ENCODE measurements around the gene MRPS6. TPM values are rescaled to one million over a fixed set of nuclear protein-coding genes. Genes with fewer than 3 reads are reported as not detected.

Gene MRPS6
- total and polyA plus RNA-seq, 2 of the 13 experiments (the other 11 are each of a cell fraction or from before 2014, with no cell fraction given), result 14.2 to 26.9 TPM

DNA sequence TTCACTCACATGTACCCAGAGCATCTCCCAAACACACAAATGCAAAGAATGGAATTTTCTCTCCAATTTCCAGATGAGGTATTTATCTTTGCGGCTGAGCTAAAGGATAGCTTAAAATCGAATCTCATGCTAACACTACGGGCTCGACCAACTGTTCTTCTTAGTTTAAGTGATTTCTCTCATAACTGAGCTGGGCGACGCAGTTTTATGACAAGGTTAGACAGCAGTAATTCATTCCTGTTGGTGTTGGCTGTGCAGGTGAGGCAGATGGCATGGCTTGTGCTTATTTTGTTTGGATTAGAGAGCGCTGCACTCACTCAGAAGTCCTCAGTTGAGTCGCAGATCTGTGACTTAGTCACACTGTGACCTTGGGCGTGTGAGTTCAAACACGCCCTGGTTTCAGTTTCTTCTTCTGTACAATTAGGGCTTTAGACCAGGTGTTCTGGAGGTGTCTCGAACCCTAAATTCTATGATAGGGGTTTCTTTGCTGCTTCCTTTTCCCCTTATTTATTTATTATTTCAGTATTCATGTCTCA, 41.5 kb upstream of the MRPS6 start (continued):
- TF ChIP-seq TBX3 (IDR thresholded peaks at IDR 0.05; ENCODE audit: borderline replicate concordance), result no peak
- no peak for TF ChIP-seq ZC3H13 (CRISPR knock-in tag; IDR thresholded peaks at IDR 0.05)
- TF ChIP-seq SP5 (CRISPR knock-in tag; IDR thresholded peaks at IDR 0.05; ENCODE audit: borderline replicate concordance, low read depth), result no peak

DNA sequence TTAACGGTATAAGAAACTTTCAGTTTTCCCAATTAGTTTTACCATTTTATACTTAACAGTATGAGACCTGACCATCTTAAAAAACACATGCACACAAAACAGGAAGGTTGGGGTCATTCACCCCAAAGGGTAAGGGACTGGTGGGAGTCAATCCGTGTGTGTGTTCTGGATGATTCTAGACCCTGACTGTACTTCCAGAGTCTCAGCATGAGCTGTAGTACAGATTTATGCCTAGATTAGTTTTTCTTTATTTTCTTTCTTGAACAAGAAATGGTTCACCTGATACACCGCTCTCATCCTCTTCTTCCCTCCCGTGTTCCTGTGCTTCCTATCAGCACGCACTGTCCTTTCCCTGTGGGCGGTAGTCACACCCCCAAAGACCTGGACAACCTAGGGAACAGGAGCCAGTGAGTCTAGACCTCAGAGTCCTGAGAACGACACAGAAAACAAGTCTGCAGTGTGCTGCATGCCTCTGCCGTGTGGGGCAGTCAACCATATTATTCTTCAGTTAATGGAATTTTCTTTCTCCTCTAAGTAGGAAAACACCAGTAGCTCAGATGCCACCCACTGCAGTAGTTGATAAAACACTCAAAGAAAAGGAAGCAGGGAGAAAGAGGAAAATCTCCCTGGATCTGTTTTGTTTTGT, 38.9 kb upstream of the MRPS6 start:
- in situ Hi-C loops (cut with HindIII; ENCODE audit: extremely low pct_ligation_motif_present, low pct_unique_long_range_greater_than_20kb) (no loop called here), intact Hi-C loops (cut with micrococcal nuclease; ENCODE audit: unreplicated experiment) (no loop called here)
- H2AFZ ChIP-seq (ENCODE audit: low read length), result no peak overlapping the region
- ChIA-PET POLR2A (interaction anchor here (0.7 kb wide), 1 partner anchor 10 kb away, joined by 3 read pairs; no protein-coding TSS in a partner anchor), CTCF (ENCODE audit: low intra/inter-chr PET ratio, low total read pairs) (no interaction called here)
- H3K4me1 ChIP-seq (ENCODE audit: insufficient read depth, low read length), result peaks cover 56% of the 10 kb centered on the region
- H3K79me2 ChIP-seq (ENCODE audit: insufficient read depth, low read length), result no peaks in the 10 kb centered on the region
- 13% methylated on average over 8 of the region's 8 CpGs for WGBS (ENCODE audit: low lambda C conversion rate)
- no peak overlapping the region for H3K27ac ChIP-seq (ENCODE audit: extremely low read length, insufficient read depth, low read length)
- FAIRE-seq, result no peak
- no peaks in the 10 kb centered on the region for H3K36me3 ChIP-seq (replicated peaks in 1 of 2; ENCODE audit: control insufficient read depth in 1 of 2, insufficient read depth in 2 of 2, low read length in 2 of 2)
- H3K4me3 ChIP-seq (replicated peaks in 1 of 3; ENCODE audit: insufficient read depth in 1 of 3, low read depth in 2 of 3, low read length in 3 of 3), result 0 out of 6 replicates have a peak overlapping the region, but pooled peaks of 1 of the 3 experiments have one; percentile 7
- H3K4me2 ChIP-seq (ENCODE audit: low read depth, low read length), result peak overlapping the region; percentile 43
- no peaks in the 10 kb centered on the region for H4K20me1 ChIP-seq (ENCODE audit: insufficient read depth, low read length)
- DNase-seq (ENCODE audit: low spot score), result peak; percentile 43
- H3K27me3 ChIP-seq (ENCODE audit: control insufficient read depth in 1 of 2, insufficient read depth in 2 of 2, low read length in 2 of 2), result peaks cover 1 to 13% of the 10 kb centered on the region in 2 experiments; a peak in 3 of 5 replicates
- no peak overlapping the region for H3K9ac ChIP-seq (ENCODE audit: insufficient read depth, low read depth, low read length)
- no peaks in the 10 kb centered on the region for H3K9me3 ChIP-seq (ENCODE audit: low read length)
- no TSS peak for BruUV-seq (replicated peaks)
- no peak for TF ChIP-seq ZBTB7B (CRISPR knock-in tag; IDR thresholded peaks at IDR 0.05)
- TF ChIP-seq, protein P1, sequence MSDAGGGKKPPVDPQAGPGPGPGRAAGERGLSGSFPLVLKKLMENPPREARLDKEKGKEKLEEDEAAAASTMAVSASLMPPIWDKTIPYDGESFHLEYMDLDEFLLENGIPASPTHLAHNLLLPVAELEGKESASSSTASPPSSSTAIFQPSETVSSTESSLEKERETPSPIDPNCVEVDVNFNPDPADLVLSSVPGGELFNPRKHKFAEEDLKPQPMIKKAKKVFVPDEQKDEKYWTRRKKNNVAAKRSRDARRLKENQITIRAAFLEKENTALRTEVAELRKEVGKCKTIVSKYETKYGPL (CRISPR knock-in tag; IDR thresholded peaks at IDR 0.05), result no peak
- TF ChIP-seq, protein P2, sequence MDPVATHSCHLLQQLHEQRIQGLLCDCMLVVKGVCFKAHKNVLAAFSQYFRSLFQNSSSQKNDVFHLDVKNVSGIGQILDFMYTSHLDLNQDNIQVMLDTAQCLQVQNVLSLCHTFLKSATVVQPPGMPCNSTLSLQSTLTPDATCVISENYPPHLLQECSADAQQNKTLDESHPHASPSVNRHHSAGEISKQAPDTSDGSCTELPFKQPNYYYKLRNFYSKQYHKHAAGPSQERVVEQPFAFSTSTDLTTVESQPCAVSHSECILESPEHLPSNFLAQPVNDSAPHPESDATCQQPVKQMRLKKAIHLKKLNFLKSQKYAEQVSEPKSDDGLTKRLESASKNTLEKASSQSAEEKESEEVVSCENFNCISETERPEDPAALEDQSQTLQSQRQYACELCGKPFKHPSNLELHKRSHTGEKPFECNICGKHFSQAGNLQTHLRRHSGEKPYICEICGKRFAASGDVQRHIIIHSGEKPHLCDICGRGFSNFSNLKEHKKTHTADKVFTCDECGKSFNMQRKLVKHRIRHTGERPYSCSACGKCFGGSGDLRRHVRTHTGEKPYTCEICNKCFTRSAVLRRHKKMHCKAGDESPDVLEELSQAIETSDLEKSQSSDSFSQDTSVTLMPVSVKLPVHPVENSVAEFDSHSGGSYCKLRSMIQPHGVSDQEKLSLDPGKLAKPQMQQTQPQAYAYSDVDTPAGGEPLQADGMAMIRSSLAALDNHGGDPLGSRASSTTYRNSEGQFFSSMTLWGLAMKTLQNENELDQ (CRISPR knock-in tag; IDR thresholded peaks at IDR 0.05; ENCODE audit: borderline replicate concordance), result no peak
- TF ChIP-seq, protein P3, sequence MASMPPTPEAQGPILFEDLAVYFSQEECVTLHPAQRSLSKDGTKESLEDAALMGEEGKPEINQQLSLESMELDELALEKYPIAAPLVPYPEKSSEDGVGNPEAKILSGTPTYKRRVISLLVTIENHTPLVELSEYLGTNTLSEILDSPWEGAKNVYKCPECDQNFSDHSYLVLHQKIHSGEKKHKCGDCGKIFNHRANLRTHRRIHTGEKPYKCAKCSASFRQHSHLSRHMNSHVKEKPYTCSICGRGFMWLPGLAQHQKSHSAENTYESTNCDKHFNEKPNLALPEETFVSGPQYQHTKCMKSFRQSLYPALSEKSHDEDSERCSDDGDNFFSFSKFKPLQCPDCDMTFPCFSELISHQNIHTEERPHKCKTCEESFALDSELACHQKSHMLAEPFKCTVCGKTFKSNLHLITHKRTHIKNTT (CRISPR knock-in tag; IDR thresholded peaks at IDR 0.05), result no peak
- TF ChIP-seq ZNF207 (IDR thresholded peaks at IDR 0.05; ENCODE audit: borderline replicate concordance), result no peak
- TF ChIP-seq, protein P4, sequence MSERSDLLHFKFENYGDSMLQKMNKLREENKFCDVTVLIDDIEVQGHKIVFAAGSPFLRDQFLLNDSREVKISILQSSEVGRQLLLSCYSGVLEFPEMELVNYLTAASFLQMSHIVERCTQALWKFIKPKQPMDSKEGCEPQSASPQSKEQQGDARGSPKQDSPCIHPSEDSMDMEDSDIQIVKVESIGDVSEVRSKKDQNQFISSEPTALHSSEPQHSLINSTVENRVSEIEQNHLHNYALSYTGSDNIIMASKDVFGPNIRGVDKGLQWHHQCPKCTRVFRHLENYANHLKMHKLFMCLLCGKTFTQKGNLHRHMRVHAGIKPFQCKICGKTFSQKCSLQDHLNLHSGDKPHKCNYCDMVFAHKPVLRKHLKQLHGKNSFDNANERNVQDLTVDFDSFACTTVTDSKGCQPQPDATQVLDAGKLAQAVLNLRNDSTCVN (CRISPR knock-in tag; IDR thresholded peaks at IDR 0.05; ENCODE audit: borderline replicate concordance), result peak; percentile 96
- peak; percentile 88 for ATAC-seq

All from HepG2 (cell line).